ENCODE data around the gene SFTPD.
A peak's percentile ranks its signal among the peaks of the same experiment; 100 is the strongest.
"Not testable (repeated sequence)": the region's sequence is repeated elsewhere in the genome, so short reads cannot be mapped to it uniquely, and the experiment has no call there.

Gene SFTPD

DNA sequence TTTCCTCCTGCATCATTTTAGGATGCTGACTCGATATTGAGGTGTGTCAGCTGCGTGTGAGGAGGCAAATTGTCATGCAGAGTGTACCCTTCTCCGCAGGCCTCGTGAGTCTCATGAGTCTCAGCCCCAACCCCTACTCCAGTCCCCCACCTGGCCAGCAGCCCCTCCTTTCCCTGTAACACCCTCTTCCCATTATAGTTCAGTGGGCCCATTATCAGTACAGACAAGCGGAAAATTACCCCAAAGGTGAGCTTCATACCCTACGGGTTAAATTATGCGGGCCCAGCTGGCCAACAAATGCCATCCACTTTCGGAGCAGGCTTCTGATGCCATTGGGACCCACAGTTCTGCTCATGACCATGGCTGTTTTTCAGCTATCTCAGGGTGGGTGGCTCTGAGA is 25.2 kb downstream of the SFTPD start:
- DNase-seq: no peak

DNA sequence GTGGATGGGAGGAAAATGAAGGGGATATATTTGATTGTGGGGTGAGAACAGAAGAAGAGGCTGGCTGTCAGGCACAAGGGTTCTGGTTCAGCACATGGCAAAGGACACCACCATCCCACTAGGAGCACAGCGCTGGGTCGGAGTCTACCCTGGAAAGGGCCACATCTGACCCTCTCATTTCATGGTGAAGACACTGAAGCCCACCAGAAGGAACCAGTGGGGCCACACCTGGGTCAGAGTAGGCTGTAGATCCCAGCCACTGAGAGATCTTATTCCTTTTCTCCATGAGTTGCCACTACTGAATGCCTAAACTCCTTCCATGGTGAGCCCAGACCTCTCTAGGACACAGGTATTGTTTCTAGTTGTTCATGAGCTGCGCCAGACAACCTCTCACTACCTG is 25.8 kb downstream of the SFTPD start:
- DNase-seq: no peak

DNA sequence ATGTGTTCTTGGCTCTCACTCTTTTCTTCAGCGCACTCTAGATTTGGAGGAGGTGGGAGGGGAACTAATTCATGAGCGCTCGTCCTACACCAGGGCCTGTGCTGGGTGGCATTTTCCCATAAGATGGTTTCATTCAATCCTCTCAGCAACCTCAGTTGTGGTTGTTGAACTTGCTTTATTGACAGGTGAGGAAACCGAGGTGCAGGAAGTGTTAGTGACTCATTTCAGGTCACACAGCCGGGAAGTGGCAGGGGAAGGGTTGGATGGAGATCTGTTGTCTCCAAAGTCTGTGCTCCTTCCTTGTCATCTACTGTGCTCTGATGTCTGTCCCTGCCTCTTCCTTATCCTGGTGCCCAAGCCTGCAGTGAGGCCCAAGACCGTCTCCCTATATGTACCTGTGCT is 26.9 kb downstream of the SFTPD start:
- not testable (repeated sequence) for DNase-seq

DNA sequence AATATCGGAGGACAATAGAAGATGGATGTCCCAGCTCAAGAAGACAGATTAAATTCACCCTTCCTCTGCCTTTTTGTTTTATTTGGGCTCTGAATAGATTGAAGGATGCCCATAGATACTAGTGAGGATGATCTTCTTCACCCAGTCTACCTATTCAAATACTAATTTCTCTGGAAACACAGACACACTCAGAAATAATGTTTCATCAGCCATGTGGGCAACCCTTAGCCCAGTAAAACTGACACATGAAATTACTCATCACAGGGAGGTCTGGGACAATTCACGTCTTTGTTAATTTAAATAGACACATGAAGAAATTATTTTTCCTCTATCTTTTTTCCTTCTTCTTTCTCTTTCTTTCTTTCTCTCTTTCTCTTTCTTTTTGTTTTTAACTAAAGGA is 33.1 kb downstream of the SFTPD start:
- not testable (repeated sequence) for DNase-seq

DNA sequence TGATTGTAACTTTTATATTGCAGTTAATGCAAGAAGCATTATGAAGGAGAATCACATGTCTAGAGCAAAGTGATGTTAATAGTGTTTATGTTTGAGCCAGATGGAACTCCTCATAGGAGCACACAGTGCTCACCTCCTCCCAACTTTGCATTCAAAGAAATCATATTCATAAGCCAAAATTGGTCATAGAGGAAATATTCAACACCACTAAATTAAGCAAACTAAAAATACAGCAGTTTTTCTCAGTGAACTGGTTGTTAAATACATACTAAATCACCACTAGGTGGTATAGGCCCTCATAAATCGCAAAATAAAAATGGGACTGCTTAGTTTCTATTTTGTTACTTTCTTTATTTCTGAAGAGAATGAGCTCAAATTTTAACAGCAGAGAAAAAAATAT is 34.4 kb downstream of the SFTPD start:
- not testable (repeated sequence) for DNase-seq

DNA sequence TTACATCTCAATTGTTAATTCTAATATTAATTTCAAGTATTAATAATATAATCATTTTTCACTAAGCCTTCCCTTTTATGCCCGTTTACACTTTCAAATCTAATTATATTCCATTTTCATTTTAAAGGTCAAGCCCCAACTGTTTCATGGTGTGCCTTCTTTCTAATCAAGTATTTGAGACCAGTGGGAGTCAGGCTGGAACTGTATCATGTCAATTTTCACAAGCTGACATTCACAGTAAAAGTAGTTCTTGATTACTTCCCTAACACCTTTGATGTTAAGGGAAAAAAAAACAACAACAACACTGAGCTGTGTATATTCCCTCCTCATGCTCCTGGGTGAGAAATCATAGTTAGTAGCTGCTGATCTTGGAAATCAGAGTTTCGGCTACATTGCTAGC is 38.1 kb downstream of the SFTPD start:
- DNase-seq: no peak

DNA sequence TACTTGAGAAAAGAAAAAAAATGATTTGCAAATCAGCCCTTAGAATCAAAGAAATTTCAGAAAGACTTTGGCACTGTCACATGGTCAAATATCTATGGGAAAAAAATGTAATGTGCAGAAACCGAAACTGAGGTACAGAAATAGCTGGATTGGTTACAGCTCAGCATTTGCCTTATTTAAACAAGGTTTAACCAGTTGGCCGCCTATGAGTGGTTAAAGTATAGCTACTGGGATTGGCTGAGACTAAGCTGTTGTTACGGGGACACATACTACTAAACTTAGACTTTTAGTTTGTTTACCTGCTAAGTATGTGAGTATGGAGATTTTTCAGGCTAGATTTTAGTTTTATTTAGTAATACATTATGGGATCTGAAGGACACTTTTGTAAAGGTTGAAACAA is 38.6 kb downstream of the SFTPD start:
- no peak for DNase-seq

DNA sequence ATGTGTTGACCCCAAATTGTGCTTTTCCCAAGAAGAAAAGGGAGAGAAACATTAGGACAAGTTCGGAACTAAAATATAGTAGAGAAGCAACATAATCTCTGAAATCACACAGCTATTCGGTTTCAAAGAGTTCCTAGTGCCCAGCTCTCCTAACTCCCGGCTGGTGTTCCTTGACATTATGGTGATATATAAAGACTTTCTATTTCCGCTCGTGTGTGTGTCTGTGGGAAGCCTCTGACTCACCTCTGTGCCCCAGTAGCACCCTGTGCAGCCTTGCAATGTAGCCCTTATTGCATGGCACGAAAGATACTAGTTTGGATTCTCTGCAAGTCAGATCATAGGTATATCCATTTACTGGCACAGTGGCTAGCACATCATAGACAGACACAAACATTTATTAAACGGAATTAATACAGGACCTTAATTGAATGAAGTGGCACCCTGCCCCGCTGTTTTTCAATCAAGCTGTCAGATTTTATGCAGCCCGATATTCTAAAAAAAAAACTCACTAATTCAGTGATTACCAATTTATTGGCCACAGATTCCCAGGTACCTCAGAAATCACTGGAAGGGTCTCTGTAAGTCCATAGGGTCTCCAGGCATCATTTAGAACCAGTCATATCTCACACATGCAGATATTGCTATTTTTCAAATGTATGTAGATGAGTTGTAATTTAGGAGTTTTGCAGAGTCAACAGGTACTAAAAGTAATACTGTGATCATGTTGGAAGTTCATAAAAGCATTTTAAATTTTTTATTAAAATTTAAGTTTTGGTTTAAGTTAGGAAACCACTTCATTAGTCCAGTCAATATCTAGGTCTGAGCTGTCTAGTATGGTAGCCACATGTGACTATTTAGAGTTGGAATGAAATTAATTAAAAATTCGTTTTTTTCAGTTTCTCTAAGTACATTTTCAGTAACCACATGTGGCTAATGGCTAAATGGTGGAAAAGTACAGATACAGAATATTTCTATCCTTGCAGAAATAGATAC is 43.3 kb downstream of the SFTPD start:
- DNase-seq: no peak

DNA sequence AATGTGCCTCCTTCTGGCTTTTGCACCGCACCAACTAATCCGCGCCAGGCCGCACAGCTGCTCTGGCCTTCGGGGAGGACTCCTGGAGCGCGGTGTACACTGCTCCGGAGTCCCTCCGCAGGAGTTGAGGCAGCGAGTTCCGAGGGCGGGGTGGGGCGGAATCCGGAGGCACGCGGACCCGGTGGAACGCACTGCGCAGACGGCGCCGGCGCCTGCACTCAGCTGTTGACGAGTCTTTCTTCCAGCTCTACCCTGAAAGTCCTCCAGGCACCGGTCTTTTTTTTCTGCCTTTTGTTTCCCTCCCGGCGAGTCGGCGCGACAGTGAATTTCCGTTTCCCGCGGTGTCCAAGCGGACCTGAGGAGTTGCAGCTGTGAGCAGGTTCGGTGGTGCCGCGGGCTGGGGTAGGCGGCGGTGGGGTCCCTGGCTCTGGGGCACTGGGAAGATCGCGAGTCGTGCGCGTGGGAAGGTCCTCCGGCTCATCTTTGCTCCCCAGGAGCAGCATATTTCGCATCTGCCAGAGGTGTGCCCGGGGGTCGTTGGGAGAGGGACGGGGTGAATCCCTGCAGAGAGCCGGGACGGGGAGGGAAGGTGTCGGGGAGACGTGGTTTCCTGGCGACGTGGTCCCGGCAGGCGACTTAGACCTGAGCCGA is 44.1 kb downstream of the SFTPD start:
- DNase-seq: peak; percentile 16

DNA sequence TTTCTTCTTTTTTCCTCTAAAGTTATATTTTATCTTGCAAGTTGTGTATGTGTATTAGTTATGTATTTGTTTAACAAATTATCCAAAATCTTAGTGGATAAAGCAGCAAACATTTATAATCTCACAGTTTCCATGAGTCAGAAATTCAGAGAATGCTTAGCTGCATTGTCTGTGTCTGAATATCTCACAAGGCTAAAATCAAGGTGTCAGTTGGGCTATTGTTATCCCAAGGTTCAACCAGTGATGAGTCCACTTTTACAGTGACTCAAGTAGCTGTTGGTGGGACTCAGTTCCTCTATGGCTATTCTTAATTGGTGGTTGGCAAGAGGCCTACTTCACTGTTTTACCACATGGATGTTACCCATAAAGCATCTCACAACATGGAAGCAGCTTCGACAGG is 47.3 kb downstream of the SFTPD start:
- not testable (repeated sequence) for DNase-seq

DNA sequence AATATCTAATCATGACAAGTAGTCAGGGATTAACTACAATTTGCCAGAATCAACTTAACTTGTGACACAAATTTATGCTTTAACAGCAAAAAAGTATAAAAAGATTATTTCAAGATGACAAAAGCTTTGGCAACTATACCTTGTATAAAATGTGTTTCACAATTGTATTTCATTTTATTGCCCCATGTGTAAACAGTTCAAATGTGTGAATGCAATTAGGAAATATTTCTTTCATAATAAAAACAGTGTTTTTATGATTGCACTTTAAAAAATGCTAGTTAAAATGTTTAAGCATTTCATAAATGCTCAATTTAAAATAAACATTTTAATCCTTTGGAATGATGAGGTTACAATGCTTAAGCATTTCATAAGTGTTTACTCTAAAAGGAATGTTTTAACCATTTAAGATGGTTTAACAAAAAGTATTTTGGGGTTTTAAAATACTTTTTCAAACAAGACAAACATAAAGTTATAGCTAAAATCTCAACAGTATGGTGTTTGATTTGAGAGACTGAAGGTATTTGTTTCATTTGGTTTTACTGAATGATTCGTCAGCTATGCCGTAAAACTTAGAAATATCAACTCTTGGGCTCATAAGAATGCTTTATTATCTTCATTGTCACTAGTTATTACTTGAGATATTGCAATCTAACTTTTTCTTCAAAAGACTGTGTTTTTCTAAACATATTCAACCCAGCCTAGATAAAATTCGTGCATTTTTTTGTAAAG is 50.1 kb downstream of the SFTPD start:
- DNase-seq: no peak

DNA sequence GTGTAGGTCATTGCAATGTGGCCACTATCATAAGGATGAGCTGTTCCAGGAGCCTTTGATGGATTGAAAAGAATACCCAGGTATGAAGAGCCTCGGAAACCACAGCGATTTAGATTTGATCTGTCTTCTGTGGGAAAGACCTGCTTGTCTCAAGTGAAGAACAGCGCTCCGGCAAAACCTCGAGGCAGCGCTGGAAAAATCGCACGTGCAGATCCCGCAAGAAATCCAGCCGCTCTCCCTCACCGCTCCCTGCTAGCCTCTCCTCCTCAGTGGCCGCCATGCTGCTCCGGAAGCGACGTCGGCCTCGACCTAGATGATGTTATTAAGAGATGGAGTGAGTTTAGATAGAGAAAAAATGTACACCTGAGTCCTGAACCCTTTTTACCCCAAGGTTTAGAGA is 56.0 kb downstream of the SFTPD start:
- DNase-seq: not testable (repeated sequence)

DNA sequence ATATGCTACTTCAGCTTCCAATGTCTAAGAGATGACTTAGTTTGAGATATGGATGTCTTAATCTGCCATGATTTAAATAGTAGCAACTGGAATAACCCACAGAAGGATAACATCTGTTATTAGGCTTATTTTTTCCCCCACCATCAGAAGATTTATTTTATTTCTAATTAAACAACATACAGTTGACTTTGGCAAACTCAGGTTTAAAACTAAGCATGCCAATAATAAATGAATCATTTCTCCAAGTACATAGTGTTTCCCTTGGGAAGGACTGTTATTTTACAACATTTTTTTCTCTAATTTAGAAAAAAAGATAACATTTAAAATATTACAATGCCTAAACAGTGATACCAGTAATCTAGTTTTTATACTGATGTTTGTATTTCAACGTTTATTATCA is 58.4 kb downstream of the SFTPD start:
- DNase-seq: no peak

DNA sequence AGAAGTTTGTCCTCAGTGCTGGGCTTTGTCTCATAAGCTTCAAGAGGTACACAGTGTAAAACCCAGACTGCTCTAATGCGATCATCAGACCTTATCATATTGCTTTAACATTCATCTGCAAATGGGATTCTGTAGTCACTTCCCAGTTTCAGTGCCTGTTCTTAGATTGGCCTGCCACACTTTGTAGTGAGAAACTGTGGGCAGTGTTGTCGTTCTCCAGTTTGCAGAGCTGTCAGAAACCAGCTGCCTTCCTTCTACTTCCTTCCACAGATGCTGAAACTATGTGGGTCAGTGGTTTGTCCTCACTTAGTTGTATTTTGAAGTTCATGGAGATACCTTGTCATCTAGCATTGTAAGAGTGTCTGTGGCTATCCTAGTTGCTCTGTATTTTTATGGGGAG is 59.9 kb downstream of the SFTPD start:
- DNase-seq: not testable (repeated sequence)
